ENCODE results near the gene TSHZ1. TPM values are rescaled to one million over a fixed set of nuclear protein-coding genes. Genes with fewer than 3 reads are reported as not detected.

Gene TSHZ1
- total RNA-seq, 1 donor from 2014 or later, result 33.5 TPM

DNA sequence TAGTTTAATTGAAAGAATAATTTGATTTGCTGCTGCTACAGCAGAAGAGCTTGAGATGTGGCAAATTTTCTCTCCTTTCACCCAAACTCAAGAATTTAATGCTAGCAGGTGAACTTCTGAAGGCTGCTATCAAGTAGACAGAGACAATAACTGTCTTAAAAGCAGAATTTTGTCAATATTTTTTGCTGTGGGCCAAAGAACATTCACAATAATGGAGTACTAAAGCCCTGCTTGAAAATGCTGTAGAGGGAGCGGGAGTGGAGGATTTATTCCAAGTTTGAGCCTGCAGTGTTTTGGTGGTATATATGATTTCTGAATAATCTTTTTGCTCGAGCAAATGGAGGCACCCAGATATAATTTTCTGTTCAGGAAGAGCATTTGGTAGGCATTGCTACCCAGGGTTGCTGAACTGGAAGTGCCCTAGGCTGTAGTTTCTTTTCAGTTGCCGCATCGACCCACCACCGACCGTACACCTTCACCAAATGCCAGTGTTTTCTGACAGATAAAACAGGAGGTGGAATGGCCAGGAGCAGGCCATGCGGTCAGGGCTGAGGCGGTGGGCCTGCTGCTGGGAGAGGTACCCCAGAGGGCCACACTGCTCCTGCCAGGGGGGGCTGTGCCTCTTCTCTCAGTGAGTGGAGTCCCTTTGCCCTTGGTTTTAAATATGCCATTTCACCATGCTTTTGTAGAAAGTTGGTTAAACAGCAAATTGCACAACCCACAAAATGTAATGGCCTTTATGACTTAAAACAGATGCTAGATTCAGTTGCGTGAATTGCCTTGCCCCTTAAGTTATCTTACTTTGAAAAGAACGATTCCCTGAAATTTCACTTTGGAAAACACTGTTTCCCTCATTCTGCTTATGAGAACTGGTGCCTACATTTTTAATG, 36.4 kb downstream of the TSHZ1 start:
- DNase-seq (ENCODE audit: extremely low read depth, low read depth, low spot score), result no peak

GRCh38 chr18:75247611-75248421, 37.2 kb downstream of the TSHZ1 start:
- no peak for DNase-seq (ENCODE audit: extremely low read depth, low read depth, low spot score)

DNA sequence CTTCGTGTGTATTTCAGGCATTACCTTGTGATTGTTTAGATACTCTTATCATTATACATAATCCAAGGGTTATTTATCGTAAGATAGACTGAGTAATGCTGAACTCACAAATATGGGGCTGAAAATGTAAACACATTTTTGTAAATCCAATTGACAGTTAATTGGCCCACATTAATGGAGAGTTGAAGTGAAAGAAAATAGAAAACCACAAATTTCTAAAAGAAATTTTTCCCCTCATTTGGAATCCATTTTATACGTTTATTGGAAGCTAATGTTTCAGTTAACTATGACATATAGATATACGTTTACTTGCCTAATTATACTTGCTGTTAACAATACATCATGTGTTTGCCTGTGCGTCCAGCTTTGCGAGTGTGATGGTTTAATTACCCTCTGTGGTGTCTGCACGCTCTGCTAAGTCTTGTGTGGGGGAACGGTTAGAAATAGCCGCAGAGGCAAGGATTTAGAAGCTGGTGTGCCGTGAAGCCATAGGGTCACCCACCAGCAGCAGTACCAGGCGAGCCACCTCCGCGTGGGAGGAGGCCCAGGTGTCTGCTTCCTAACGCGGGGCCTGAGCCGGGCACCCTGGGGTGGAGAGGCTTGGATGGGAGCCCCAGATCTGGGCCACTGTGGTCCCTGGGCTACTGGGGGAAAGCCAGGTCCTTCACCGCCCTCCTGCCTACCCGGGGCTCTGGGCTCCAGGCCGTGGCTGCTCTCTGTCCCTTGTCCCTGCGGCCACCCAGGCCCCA, 38.0 kb downstream of the TSHZ1 start:
- DNase-seq (ENCODE audit: extremely low read depth, low read depth, low spot score), result no peak

DNA sequence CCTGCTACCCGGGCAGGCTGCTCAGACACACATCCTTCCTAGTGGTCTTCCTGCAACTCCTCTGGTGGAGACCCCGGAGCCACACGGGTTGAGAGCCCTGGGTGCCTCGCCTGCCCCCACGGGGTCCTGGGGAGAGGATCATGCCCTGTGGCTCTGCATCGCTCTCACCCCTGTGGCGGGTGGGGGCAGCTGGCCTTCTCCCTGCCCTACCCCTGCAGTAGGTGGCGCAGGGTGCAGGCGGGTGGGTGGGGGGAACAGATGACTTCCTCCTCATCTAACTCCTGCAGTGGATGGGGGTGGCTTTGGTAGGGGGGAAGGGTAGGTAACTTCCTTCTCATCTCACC, 38.5 kb downstream of the TSHZ1 start:
- no peak for DNase-seq (ENCODE audit: extremely low read depth, low read depth, low spot score)

- no peak for DNase-seq (ENCODE audit: extremely low read depth, low read depth, low spot score)
Observed at GRCh38 chr18:75249672-75250470, 39.3 kb downstream of the TSHZ1 start.

DNA sequence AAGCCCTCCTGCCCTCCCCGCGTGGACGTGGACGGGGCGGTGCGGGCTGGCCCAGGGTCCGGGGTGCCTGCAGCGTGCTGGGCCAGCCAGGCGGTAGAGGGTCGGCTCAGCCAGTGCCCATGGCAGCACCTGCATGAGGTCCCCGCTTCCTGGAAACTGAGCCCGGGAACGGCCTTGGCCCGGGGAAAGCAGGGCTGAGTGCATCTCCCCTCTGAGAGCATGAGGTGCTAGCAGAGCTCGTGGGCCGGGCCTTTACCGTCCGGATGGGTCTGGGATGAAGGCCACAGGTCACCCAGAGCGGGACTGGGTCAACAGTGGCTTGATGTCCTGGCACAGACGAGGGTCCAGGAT, 39.8 kb downstream of the TSHZ1 start:
- no peak for DNase-seq (ENCODE audit: extremely low read depth, low read depth, low spot score)

DNA sequence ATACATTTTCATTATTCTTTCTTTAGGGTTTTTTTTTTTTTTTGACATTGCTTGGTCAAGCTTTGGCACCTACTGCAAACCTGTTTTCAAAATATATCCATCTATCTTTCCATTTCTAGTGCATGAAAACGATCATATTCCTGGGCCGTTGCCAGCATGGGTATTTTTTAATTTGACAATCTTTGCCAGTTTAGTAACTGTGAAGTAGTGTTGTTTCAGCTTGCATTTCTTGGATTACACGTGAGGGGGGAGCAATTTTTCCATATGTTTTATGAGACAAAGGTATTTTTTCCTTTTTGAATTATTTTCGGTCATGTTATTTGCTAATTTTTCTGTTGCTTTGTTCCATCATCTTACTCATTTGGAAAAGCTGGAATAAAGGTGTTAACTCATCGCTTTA, 40.9 kb downstream of the TSHZ1 start:
- no peak for DNase-seq (ENCODE audit: extremely low read depth, low read depth, low spot score)

GRCh38 chr18:75252136-75252535, 41.5 kb downstream of the TSHZ1 start:
- no peak for DNase-seq (ENCODE audit: extremely low read depth, low read depth, low spot score)

GRCh38 chr18:75253043-75253442, 42.4 kb downstream of the TSHZ1 start:
- no peak for DNase-seq (ENCODE audit: extremely low read depth, low read depth, low spot score)

GRCh38 chr18:75253784-75254183, 43.2 kb downstream of the TSHZ1 start:
- DNase-seq (ENCODE audit: extremely low read depth, low read depth, low spot score), result no peak

- no peak for DNase-seq (ENCODE audit: extremely low read depth, low read depth, low spot score)
Observed at GRCh38 chr18:75255094-75255493, 44.5 kb downstream of the TSHZ1 start.

- DNase-seq (ENCODE audit: extremely low read depth, low read depth, low spot score), result no peak
Observed at GRCh38 chr18:75256376-75256775, 45.8 kb downstream of the TSHZ1 start.

DNA sequence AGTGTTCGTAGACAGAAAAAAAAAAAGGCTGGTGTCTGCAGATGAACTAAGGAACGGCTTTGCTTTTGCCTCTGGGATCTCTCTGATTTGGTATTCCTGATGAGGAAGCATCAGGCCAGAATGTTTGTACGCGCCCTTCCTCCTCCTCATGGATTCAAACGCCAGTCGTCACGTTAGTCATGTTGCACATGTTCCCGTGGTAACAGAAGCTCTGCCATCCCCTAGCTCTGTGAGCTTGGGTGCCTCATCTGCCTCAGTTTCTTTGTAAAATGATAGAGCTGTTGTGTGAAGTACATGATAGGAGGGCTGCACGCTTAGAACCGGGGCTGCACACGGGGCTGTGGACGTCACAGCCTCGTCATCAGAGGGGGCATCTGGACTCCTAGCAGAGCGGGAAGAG, 47.0 kb downstream of the TSHZ1 start:
- DNase-seq (ENCODE audit: extremely low read depth, low read depth, low spot score), result no peak

- no peak for DNase-seq (ENCODE audit: extremely low read depth, low read depth, low spot score)
Observed at GRCh38 chr18:75261430-75262223, 51.0 kb downstream of the TSHZ1 start.

DNA sequence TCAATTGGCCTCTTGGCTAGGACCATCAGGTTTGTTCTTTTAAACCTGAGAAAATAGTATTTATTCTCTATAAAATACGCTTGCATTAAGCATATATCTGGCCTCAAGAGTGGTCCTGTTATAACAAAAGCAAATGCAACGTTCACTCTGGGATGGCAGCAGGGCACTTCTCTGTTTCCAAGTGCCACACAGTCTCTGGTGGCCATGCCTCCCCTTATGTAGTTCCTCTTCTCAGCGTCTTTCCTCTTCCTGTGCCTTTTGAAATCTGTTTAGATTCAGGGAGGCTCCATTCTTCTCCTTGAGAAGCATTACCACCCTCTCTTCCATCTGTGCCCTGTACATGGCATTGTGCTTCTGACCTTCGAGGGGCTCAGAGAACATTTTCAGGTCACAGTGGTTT, 51.9 kb downstream of the TSHZ1 start:
- no peak for DNase-seq (ENCODE audit: extremely low read depth, low read depth, low spot score)

DNA sequence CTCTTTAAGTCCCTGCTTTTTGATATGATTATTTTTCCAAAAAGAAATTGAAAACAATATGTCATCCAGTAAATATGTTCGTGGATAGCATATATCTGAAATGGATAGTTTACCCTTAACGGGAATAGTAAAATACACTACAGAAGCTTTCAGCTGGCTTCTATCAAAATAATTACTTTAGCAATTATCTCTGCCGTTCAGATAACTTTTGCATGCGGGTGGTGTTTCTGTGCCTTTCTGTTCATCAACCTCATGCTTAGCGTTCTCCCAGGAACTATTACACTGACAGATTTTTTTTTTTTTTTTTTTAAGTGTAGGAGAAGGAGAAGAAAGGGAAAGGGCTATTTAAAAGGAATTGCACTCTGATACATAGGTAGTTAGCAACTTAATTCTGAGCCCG, 53.6 kb downstream of the TSHZ1 start:
- DNase-seq (ENCODE audit: extremely low read depth, low read depth, low spot score), result no peak

GRCh38 chr18:75264926-75265597, 54.5 kb downstream of the TSHZ1 start:
- no peak for DNase-seq (ENCODE audit: extremely low read depth, low read depth, low spot score)

DNA sequence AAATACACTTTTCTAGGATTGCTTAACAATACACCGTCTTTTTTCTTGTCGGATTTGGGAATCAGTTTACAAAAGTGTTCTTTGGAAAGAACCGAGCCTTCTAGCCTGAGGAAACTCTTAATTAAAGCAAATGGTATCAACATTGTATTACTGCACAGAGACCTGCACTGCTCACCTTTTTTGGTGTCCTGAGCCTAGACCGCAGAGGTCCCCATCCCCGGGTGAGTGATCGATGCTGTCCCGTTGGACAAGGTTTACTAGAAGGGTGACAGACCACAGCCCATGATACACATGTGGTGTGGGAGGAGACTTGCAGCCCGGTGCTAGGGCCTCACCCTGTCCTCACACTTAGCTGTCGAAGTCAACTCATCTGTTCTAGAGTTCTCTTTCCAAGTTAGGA, 55.3 kb downstream of the TSHZ1 start:
- no peak for DNase-seq (ENCODE audit: extremely low read depth, low read depth, low spot score)

DNA sequence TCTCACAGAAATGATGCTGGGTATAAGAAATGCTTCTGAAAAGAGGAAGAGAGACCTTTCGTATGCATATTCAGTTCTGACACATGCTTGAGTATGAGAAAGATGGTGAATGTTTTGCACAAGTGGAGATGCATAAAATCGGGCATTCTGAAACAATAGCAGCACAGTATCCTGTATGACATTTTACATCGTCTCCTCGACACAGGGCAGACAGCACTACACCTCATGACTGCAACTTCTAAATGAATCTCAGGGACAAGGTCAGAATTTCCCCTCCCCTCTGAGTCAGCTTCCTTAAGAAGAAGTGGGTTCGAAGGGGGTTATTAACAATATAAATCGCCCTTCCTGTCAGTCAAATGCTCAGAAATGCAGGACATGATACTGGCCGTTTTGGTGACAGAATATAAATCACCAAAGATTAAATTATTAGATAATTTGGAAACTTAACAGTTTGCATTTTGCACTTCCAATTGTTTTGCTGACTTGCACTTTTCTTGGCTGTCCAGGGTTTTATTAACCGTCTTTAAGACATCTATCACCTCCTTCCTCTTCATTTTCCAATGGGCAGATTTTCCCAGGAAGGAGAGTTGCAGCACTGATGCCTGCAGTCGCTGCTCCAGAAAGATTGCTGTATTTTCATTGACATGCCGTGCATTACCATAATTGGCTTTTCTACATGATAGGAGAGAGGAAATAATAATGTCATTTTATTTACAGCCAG, 57.2 kb downstream of the TSHZ1 start:
- no peak for DNase-seq (ENCODE audit: extremely low read depth, low read depth, low spot score)

All from glomerular endothelial cell (primary cell).